HEK293 (cell line): Measurements from ENCODE around the gene PCTP.

ENCODE experiments used
- CTCF ChIA-PET: fragments of 350-600 bp; formaldehyde crosslinking; extraction: SDS; loops from one replicate; lab custom pipeline; 2021; ENCODE audit warnings: antibody characterized with exemption; lab: Yijun Ruan, JAX
- POLR2A ChIA-PET: fragments of 300-600 bp; formaldehyde crosslinking; extraction: SDS; loops from one replicate; lab custom pipeline; 2020; ENCODE audit warnings: antibody characterized with exemption, inconsistent platforms; lab: Yijun Ruan, JAX
- H3K27ac ChIP-seq: fragments of 200-500 bp; sonication (Bioruptor generic); 2 replicates; pipeline ENCODE4 v1.5.1; 2014; ENCODE audit warnings: low read depth, low read length, control low read depth, inconsistent platforms; ENCODE audit errors: extremely low read depth
- H3K36me3 ChIP-seq, 2 experiments: fragments of 200-500 bp in 1 of 2; sonication (Bioruptor generic) in 1 of 2; 1 replicate in 1 of 2; 2 replicates in 1 of 2; pipeline ENCODE4 v1.5.1; 2014 to 2017; ENCODE audit warnings: inconsistent platforms in 2 of 2, low read length in 2 of 2; ENCODE audit not compliant: control insufficient read depth in 2 of 2, insufficient read depth in 1 of 2
- H3K4me1 ChIP-seq: fragments of 200-500 bp; sonication (Bioruptor generic); 2 replicates; pipeline ENCODE4 v1.5.1; 2014; ENCODE audit warnings: mild to moderate bottlenecking, low read length, inconsistent platforms; ENCODE audit not compliant: control insufficient read depth, insufficient read depth
- H3K4me3 ChIP-seq: 2 replicates; pipeline ENCODE4 v1.5.1; 2011; ENCODE audit warnings: low read depth, mild to moderate bottlenecking, control low read depth, low read length, moderate library complexity
- H3K9me3 ChIP-seq: fragments of 200-500 bp; sonication (Bioruptor generic); 2 replicates; pipeline ENCODE4 v1.5.1; 2014; ENCODE audit warnings: low read depth, low read length, inconsistent platforms; ENCODE audit not compliant: control insufficient read depth, insufficient read depth
- GLIS1 ChIP-seq: fragments of 450-650 bp; formaldehyde crosslinking; IDR thresholded peaks from 2 replicates; pipeline ENCODE4 v1.5.1; 2016; ENCODE audit warnings: missing biosample characterization, missing genetic modification characterization
- HOXA7 ChIP-seq: sonication (generic); formaldehyde crosslinking; IDR thresholded peaks from 2 replicates; pipeline ENCODE4 v1.8.1; 2022; ENCODE audit warnings: missing genetic modification reagents, borderline replicate concordance
- INSM2 ChIP-seq: fragments of 450-650 bp; formaldehyde crosslinking; IDR thresholded peaks from 2 replicates; pipeline ENCODE4 v1.5.1; 2016; ENCODE audit warnings: missing biosample characterization, missing genetic modification characterization
- MYNN ChIP-seq: fragments of 450-650 bp; formaldehyde crosslinking; IDR thresholded peaks from 2 replicates; pipeline ENCODE4 v1.5.1; 2016; ENCODE audit warnings: missing biosample characterization, missing genetic modification characterization, borderline replicate concordance
- MZF1 ChIP-seq: fragments of 450-650 bp; formaldehyde crosslinking; IDR thresholded peaks from 2 replicates; pipeline ENCODE4 v1.5.1; 2017; ENCODE audit warnings: missing biosample characterization, missing genetic modification characterization, borderline replicate concordance
- PRDM1 ChIP-seq: fragments of 450-650 bp; formaldehyde crosslinking; IDR thresholded peaks from 2 replicates; pipeline ENCODE4; 2016; ENCODE audit warnings: missing biosample characterization, missing genetic modification characterization
- RBAK ChIP-seq: fragments of 450-650 bp; formaldehyde crosslinking; IDR thresholded peaks from 2 replicates; pipeline ENCODE4 v1.5.1; 2016; ENCODE audit warnings: missing biosample characterization, missing genetic modification characterization
- SP3 ChIP-seq: fragments of 450-650 bp; formaldehyde crosslinking; IDR thresholded peaks from 2 replicates; pipeline ENCODE4 v1.5.1; 2016; ENCODE audit warnings: missing biosample characterization, missing genetic modification characterization
- ZNF148 ChIP-seq: fragments of 450-650 bp; formaldehyde crosslinking; IDR thresholded peaks from 2 replicates; pipeline ENCODE4 v1.5.0; 2017; ENCODE audit warnings: missing biosample characterization, missing genetic modification characterization, borderline replicate concordance
- ZNF169 ChIP-seq: fragments of 450-650 bp; formaldehyde crosslinking; IDR thresholded peaks from 2 replicates; pipeline ENCODE4 v1.5.1; 2016; ENCODE audit warnings: missing biosample characterization, missing genetic modification characterization
- ZNF248 ChIP-seq: fragments of 450-650 bp; formaldehyde crosslinking; IDR thresholded peaks from 2 replicates; pipeline ENCODE4 v1.5.1; 2017; ENCODE audit warnings: missing biosample characterization, missing genetic modification characterization
- ZNF280C ChIP-seq: fragments of 450-650 bp; formaldehyde crosslinking; IDR thresholded peaks from 2 replicates; pipeline ENCODE4 v1.5.1; 2016; ENCODE audit warnings: missing biosample characterization, missing genetic modification characterization
- ZNF341 ChIP-seq: fragments of 450-650 bp; formaldehyde crosslinking; IDR thresholded peaks from 2 replicates; pipeline ENCODE4; 2016; ENCODE audit warnings: low read depth, missing biosample characterization, missing genetic modification characterization
- ZNF501 ChIP-seq: fragments of 450-650 bp; formaldehyde crosslinking; IDR thresholded peaks from 2 replicates; pipeline ENCODE4 v1.5.1; 2016; ENCODE audit warnings: missing biosample characterization, missing genetic modification characterization
- ZNF544 ChIP-seq: fragments of 450-650 bp; formaldehyde crosslinking; IDR thresholded peaks from 2 replicates; pipeline ENCODE4 v1.5.0; 2017; ENCODE audit warnings: missing biosample characterization, missing genetic modification characterization
- ZNF558 ChIP-seq: fragments of 450-650 bp; formaldehyde crosslinking; IDR thresholded peaks from 2 replicates; pipeline ENCODE4 v1.5.1; 2016; ENCODE audit warnings: missing biosample characterization, missing genetic modification characterization
- ZSCAN16 ChIP-seq: fragments of 450-650 bp; formaldehyde crosslinking; IDR thresholded peaks from 2 replicates; pipeline ENCODE4 v1.5.1; 2016; ENCODE audit warnings: missing biosample characterization, missing genetic modification characterization
- ZSCAN23 ChIP-seq: fragments of 450-650 bp; formaldehyde crosslinking; IDR thresholded peaks from 2 replicates; pipeline ENCODE4 v1.5.1; 2016; ENCODE audit warnings: missing biosample characterization, missing genetic modification characterization
- TF ChIP-seq, protein P1 (sequence below): fragments of 450-650 bp; formaldehyde crosslinking; IDR thresholded peaks from 2 replicates; pipeline ENCODE4 v1.5.1; 2016; ENCODE audit warnings: missing biosample characterization, missing genetic modification characterization, low read depth
- TF ChIP-seq, protein P2 (sequence below): fragments of 450-650 bp; formaldehyde crosslinking; IDR thresholded peaks from 2 replicates; pipeline ENCODE4 v1.5.1; 2016; ENCODE audit warnings: missing biosample characterization, missing genetic modification characterization

PCTP gene

DNA sequence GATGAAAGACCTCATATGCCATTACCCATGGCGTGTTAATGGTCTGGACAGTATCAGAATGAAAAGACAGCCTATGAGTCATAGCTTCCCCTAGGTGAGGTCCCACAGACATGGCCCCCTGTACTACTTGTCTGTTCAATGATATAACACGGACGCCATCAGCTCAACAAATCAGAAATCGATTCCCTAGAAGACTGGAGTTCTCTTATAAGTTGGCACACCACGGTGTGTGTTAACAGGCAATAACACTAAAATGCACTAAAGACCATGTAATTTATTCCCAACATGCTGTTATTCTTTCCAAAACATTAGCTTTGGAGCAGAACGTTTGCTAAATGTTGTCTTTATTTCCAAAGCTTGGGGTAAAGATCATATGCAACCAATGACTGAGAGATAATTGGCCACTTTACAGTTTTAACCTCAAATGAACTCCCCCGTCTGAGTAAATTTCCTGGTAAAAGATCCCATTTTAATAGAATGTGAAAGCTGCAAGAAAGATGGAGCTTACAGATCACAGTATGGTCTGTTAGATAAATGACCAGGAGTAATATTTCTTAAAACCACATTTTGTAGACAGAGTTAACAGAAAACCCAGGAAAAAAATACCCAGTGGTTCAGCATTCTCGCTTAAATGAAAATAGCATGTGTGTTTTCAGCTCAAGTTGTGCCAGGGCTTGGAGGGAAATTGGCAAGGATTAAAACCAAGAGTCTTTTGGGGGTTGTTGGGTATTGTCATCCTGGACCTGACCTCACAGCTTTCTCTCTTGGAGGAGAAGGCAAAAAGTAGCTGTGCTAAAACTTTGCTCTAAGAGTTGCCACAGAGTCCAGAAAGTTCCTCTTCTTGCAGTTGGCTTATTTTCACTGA is 65.9 kb downstream of the PCTP start:
- POLR2A ChIA-PET: interaction anchor here (0.7 kb wide), 1 partner anchor 65 kb away, joined by 7 read pairs; no protein-coding TSS in a partner anchor

GRCh38 chr17:55817397-55817709 is 66.5 kb downstream of the PCTP start:
- H3K4me1 ChIP-seq: no peaks in the 10 kb centered on the region
- no peak overlapping the region for H3K27ac ChIP-seq
- H3K4me3 ChIP-seq: no peak overlapping the region
- no peaks in the 10 kb centered on the region for H3K9me3 ChIP-seq
- ChIA-PET POLR2A (interaction anchor here (0.7 kb wide), 1 partner anchor 66 kb away, joined by 7 read pairs; no protein-coding TSS in a partner anchor), CTCF (interaction anchor here (0.8 kb wide), 1 partner anchor 46 kb away, joined by 3 read pairs; no protein-coding TSS in a partner anchor)
- TF ChIP-seq ZSCAN16: no peak
- no peak for TF ChIP-seq INSM2 (tag by site-specific recombination)
- H3K36me3 ChIP-seq: no peaks in the 10 kb centered on the region

More for the DNA sequence above, 65.9 kb downstream of the PCTP start:
- Histone ChIP-seq H3K4me3 (no peak overlapping the region), H3K27ac (no peak overlapping the region), H3K4me1 (no peaks in the 10 kb centered on the region), H3K9me3 (no peaks in the 10 kb centered on the region), H3K36me3 (no peaks in the 10 kb centered on the region)
- TF ChIP-seq MZF1 (tag by site-specific recombination) (no peak), ZNF169 (no peak), GLIS1 (0 out of 2 replicates have a peak, but pooled peaks have one; percentile 12)
- TF ChIP-seq, protein P1, sequence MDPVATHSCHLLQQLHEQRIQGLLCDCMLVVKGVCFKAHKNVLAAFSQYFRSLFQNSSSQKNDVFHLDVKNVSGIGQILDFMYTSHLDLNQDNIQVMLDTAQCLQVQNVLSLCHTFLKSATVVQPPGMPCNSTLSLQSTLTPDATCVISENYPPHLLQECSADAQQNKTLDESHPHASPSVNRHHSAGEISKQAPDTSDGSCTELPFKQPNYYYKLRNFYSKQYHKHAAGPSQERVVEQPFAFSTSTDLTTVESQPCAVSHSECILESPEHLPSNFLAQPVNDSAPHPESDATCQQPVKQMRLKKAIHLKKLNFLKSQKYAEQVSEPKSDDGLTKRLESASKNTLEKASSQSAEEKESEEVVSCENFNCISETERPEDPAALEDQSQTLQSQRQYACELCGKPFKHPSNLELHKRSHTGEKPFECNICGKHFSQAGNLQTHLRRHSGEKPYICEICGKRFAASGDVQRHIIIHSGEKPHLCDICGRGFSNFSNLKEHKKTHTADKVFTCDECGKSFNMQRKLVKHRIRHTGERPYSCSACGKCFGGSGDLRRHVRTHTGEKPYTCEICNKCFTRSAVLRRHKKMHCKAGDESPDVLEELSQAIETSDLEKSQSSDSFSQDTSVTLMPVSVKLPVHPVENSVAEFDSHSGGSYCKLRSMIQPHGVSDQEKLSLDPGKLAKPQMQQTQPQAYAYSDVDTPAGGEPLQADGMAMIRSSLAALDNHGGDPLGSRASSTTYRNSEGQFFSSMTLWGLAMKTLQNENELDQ (tag by site-specific recombination): no peak
- CTCF ChIA-PET: interaction anchor here (0.8 to 1.6 kb wide), 3 partner anchors 45 to 290 kb away, joined by 3 to 8 read pairs (median 5); no protein-coding TSS in a partner anchor

DNA sequence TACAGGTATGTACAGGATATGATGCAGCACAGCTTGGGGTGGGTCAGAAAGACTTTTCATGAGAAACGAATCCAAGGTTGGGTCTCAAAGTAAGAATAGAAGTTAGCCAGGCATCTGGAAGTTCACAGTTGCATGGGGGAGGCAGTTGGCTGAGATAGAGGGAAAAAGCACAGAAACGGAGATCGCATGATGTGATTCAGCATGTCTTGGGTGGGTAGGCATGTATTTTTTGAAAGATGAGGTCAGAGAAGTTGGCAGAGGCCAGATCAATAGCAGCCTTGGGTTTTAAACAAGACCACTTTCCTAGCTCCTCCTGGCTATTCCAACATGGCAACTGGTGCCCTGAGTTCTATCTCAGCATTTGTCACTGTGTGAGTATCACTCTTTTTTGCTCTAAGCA is 67.2 kb downstream of the PCTP start:
- no peak for TF ChIP-seq ZNF148 (tag by site-specific recombination)
- TF ChIP-seq, protein P2, sequence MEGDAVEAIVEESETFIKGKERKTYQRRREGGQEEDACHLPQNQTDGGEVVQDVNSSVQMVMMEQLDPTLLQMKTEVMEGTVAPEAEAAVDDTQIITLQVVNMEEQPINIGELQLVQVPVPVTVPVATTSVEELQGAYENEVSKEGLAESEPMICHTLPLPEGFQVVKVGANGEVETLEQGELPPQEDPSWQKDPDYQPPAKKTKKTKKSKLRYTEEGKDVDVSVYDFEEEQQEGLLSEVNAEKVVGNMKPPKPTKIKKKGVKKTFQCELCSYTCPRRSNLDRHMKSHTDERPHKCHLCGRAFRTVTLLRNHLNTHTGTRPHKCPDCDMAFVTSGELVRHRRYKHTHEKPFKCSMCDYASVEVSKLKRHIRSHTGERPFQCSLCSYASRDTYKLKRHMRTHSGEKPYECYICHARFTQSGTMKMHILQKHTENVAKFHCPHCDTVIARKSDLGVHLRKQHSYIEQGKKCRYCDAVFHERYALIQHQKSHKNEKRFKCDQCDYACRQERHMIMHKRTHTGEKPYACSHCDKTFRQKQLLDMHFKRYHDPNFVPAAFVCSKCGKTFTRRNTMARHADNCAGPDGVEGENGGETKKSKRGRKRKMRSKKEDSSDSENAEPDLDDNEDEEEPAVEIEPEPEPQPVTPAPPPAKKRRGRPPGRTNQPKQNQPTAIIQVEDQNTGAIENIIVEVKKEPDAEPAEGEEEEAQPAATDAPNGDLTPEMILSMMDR: no peak
- TF ChIP-seq ZNF501 (tag by site-specific recombination): no peak
- no peak for TF ChIP-seq ZNF544 (tag by site-specific recombination)
- TF ChIP-seq ZNF558 (tag by site-specific recombination): no peak
- TF ChIP-seq ZNF248: no peak
- no peak for TF ChIP-seq ZNF341 (tag by site-specific recombination)
- no peak for TF ChIP-seq HOXA7 (CRISPR knock-in tag)
- TF ChIP-seq MYNN (tag by site-specific recombination): no peak
- no peak for TF ChIP-seq PRDM1 (tag by site-specific recombination)
- TF ChIP-seq ZNF280C (tag by site-specific recombination): no peak
- TF ChIP-seq SP3 (tag by site-specific recombination): no peak
- no peak for TF ChIP-seq ZSCAN23 (tag by site-specific recombination)
- no peak for TF ChIP-seq RBAK (tag by site-specific recombination)
- CTCF ChIA-PET: no interaction called here
- H3K36me3 ChIP-seq: no peaks in the 10 kb centered on the region
- no peaks in the 10 kb centered on the region for H3K4me1 ChIP-seq
- no peak overlapping the region for H3K27ac ChIP-seq
- POLR2A ChIA-PET: no interaction called here
- no peak overlapping the region for H3K4me3 ChIP-seq
- H3K9me3 ChIP-seq: no peaks in the 10 kb centered on the region
